ENCODE data around the gene SPATA21.

- TF ChIP-seq RAD21 (IDR thresholded peaks at IDR 0.05) (no peak), CTCF (IDR thresholded peaks at IDR 0.05; ENCODE audit: low read depth, low read length, missing input control) (no peak), JUND (IDR thresholded peaks at IDR 0.05) (no peak), EGR1 (IDR thresholded peaks at IDR 0.05; ENCODE audit: low read depth in 2 of 2) (no peak), YY1 (IDR thresholded peaks at IDR 0.05) (no peak), ZBTB33 (IDR thresholded peaks at IDR 0.05) (no peak)
Measured at GRCh38 chr1:16396591-16396990, 40.6 kb downstream of the SPATA21 start.
